WTC11 (cell line): ENCODE results near the gene COL13A1. TPM values are rescaled to one million over a fixed set of nuclear protein-coding genes. Genes with fewer than 3 reads are reported as not detected.

Experiments used
- ATAC-seq: fragments of 200-7000 bp; cut with Tn5 transposase; 2 replicates; pipeline ENCODE4 v1.10.0; 2021; ENCODE audit warnings: mild to moderate bottlenecking, moderate library complexity
- CTCF ChIA-PET: fragments of 300-600 bp; sonication (Branson Sonifier 250); formaldehyde crosslinking; loops from one replicate; lab custom pipeline; 2021; ENCODE audit warnings: antibody characterized with exemption; lab: Charles Lee
- POLR2A ChIA-PET: fragments of 350-600 bp; sonication (Branson Sonifier 250); formaldehyde crosslinking; loops from one replicate; lab custom pipeline; 2021; ENCODE audit warnings: antibody characterized with exemption; lab: Charles Lee
- DNase-seq: peaks from one replicate; pipeline ENCODE4 v3.0.0; 2021; ENCODE audit warnings: low spot score
- H3K27ac Mint-ChIP-seq: 2 replicates; pipeline ENCODE4 v1.8.0; 2021; ENCODE audit warnings: mixed read lengths
- H3K27me3 Mint-ChIP-seq: 2 replicates; pipeline ENCODE4 v1.8.0; 2021; ENCODE audit warnings: low read depth, mild to moderate bottlenecking, moderate library complexity, mixed read lengths
- H3K36me3 Mint-ChIP-seq: 2 replicates; pipeline ENCODE4 v1.8.0; 2021; ENCODE audit warnings: mixed read lengths
- H3K4me1 Mint-ChIP-seq: 2 replicates; pipeline ENCODE4 v1.8.0; 2022; ENCODE audit warnings: mixed read lengths
- H3K4me3 Mint-ChIP-seq: 2 replicates; pipeline ENCODE4 v1.8.0; 2021; ENCODE audit warnings: mild to moderate bottlenecking, moderate library complexity, mixed read lengths
- H3K9me3 Mint-ChIP-seq: 2 replicates; pipeline ENCODE4 v1.8.0; 2021; ENCODE audit warnings: mixed read lengths
- AFF4 ChIP-seq: sonication (generic); formaldehyde crosslinking; IDR thresholded peaks from 2 replicates; pipeline ENCODE4 v1.8.1; 2023; ENCODE audit warnings: mild to moderate bottlenecking, missing genetic modification reagents, borderline replicate concordance
- ATF2 ChIP-seq: sonication (generic); formaldehyde crosslinking; IDR thresholded peaks from 2 replicates; pipeline ENCODE4 v1.8.1; 2022; ENCODE audit warnings: low read depth, missing genetic modification reagents, borderline replicate concordance
- EMX1 ChIP-seq: fragments of 250-450 bp; sonication (Bioruptor Pico); IDR thresholded peaks from 2 replicates; pipeline ENCODE4 v1.8.0; 2021; ENCODE audit warnings: mild to moderate bottlenecking
- FOXP1 ChIP-seq: sonication (generic); formaldehyde crosslinking; IDR thresholded peaks from 2 replicates; pipeline ENCODE4 v1.8.0; 2022; ENCODE audit warnings: missing genetic modification reagents, mild to moderate bottlenecking, moderate library complexity, borderline replicate concordance
- MAX ChIP-seq: sonication (generic); formaldehyde crosslinking; IDR thresholded peaks from 2 replicates; pipeline ENCODE4 v1.8.0; 2022; ENCODE audit warnings: mild to moderate bottlenecking, missing genetic modification reagents
- OVOL2 ChIP-seq: fragments of 250-450 bp; sonication (Bioruptor Pico); IDR thresholded peaks from 2 replicates; pipeline ENCODE4 v1.9.0; 2021; ENCODE audit warnings: mild to moderate bottlenecking, borderline replicate concordance
- RORB ChIP-seq: fragments of 250-450 bp; sonication (Bioruptor Pico); IDR thresholded peaks from 2 replicates; pipeline ENCODE4 v1.9.0; 2021; ENCODE audit warnings: mild to moderate bottlenecking
- ZNF138 ChIP-seq: sonication (generic); formaldehyde crosslinking; conservative IDR thresholded peaks from 2 replicates; pipeline ENCODE4 v1.8.1; 2022; ENCODE audit warnings: mild to moderate bottlenecking, moderate library complexity, missing genetic modification reagents
- ZNF232 ChIP-seq: sonication (generic); formaldehyde crosslinking; IDR thresholded peaks from 2 replicates; pipeline ENCODE4 v1.8.0; 2022; ENCODE audit warnings: mild to moderate bottlenecking, missing genetic modification reagents
- ZNF263 ChIP-seq: sonication (generic); formaldehyde crosslinking; IDR thresholded peaks from 2 replicates; pipeline ENCODE4 v1.8.1; 2022; ENCODE audit warnings: low read depth, mild to moderate bottlenecking, moderate library complexity, missing genetic modification reagents
- total RNA-seq: library from RNA; stranded (reverse); gene quantifications from 3 replicates; pipeline ENCODE4 v1.2.3, GENCODE V29; 2021
- TF ChIP-seq, protein P1 (sequence below): fragments of 250-450 bp; sonication (Bioruptor Pico); IDR thresholded peaks from 2 replicates; pipeline ENCODE4 v1.9.0; 2021; ENCODE audit warnings: moderate library complexity, mild to moderate bottlenecking, inconsistent platforms, borderline replicate concordance
- TF ChIP-seq, protein P2 (sequence below): sonication (generic); formaldehyde crosslinking; conservative IDR thresholded peaks from 2 replicates; pipeline ENCODE4 v1.8.1; 2023; ENCODE audit warnings: mild to moderate bottlenecking, low read depth, missing genetic modification reagents, moderate library complexity
- TF ChIP-seq, protein P3 (sequence below): sonication (generic); formaldehyde crosslinking; IDR thresholded peaks from 2 replicates; pipeline ENCODE4 v1.8.0; 2023; ENCODE audit warnings: missing genetic modification reagents, mild to moderate bottlenecking, borderline replicate concordance
- TF ChIP-seq, protein P4 (sequence below): sonication (generic); formaldehyde crosslinking; IDR thresholded peaks from 2 replicates; pipeline ENCODE4 v1.8.1; 2023; ENCODE audit warnings: mild to moderate bottlenecking, missing genetic modification reagents
- TF ChIP-seq, protein P5 (sequence below): fragments of 250-450 bp; sonication (Bioruptor Pico); conservative IDR thresholded peaks from 2 replicates; pipeline ENCODE4 v1.9.0; 2021; ENCODE audit warnings: mild to moderate bottlenecking

COL13A1 gene
- total RNA-seq, 1 experiment from 2014 or later: 7.1 TPM

DNA sequence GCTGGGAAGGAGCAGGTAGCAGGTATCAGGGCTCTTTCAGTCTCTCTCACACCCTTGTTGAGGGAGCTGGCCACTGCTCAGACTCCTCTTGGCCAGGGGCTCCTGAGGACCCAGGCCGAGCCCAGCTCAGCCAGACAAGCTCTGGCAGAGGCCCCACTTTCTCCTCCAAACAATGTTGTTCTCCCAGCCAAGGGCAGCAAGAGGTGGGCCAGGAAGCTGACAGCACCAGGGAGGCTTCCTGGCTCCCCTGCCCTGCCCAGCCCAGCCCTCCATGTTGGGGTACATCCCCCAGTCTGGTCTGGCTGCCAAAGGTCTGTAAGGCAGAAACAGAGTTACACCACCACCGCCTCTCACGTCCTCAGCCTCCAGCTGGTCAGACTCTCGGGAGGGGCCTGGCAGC, 33.9 kb upstream of the COL13A1 start:
- H3K27me3 Mint-ChIP-seq: peaks cover 9% of the 10 kb centered on the region; the same call in 1 of the 2 replicates
- H3K9me3 Mint-ChIP-seq: no peaks in the 10 kb centered on the region
- H3K4me1 Mint-ChIP-seq: peaks cover 12% of the 10 kb centered on the region
- H3K4me3 Mint-ChIP-seq: no peak overlapping the region
- no peak overlapping the region for H3K27ac Mint-ChIP-seq
- DNase-seq: no peak
- no peak for ATAC-seq
- H3K36me3 Mint-ChIP-seq: no peaks in the 10 kb centered on the region
- TF ChIP-seq FOXP1 (CRISPR knock-in tag) (no peak), ZNF232 (CRISPR knock-in tag) (no peak), OVOL2 (CRISPR knock-in tag) (no peak), ATF2 (no peak), RORB (CRISPR knock-in tag) (no peak), MAX (CRISPR knock-in tag) (no peak)
- ChIA-PET CTCF (interaction anchor here (0.8 to 6.6 kb wide), 7 partner anchors 9 to 190 kb away, joined by 3 to 58 read pairs (median 4); no protein-coding TSS in a partner anchor), POLR2A (no interaction called here)

DNA sequence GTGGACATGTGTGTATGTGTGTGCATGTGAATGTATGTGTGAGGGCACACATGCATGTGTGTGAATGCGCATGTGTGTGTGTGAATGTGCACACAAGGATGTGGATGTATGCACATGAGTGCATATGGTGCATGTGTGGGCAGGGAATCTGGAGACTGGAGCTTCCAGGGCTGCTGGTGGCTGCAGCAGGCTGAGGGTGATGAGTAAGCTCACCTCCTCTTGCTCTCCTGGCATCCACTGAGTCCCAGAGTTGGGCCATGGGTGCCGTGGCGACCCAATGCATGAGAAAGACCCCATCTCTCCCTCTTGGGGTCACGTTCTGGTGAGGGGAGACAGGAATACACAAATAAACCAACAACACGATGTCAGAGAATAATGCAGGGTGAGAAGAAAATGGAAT, 33.3 kb upstream of the COL13A1 start:
- Mint-ChIP-seq H3K36me3 (no peaks in the 10 kb centered on the region), H3K27ac (no peak overlapping the region), H3K9me3 (peaks cover 6% of the 10 kb centered on the region), H3K4me3 (no peak overlapping the region), H3K27me3 (peaks cover 9% of the 10 kb centered on the region), H3K4me1 (peaks cover 12% of the 10 kb centered on the region)
- no peak for DNase-seq
- ATAC-seq: no peak
- CTCF ChIA-PET: interaction anchor here (0.8 to 6.6 kb wide), 5 partner anchors 10 to 190 kb away, joined by 3 to 58 read pairs (median 6); no protein-coding TSS in a partner anchor
- POLR2A ChIA-PET: no interaction called here
- TF ChIP-seq, protein P1, sequence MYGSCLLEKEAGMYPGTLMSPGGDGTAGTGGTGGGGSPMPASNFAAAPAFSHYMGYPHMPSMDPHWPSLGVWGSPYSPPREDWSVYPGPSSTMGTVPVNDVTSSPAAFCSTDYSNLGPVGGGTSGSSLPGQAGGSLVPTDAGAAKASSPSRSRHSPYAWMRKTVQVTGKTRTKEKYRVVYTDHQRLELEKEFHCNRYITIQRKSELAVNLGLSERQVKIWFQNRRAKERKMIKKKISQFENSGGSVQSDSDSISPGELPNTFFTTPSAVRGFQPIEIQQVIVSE (CRISPR knock-in tag): no peak
- TF ChIP-seq ZNF263 (CRISPR knock-in tag) (no peak), EMX1 (no peak), AFF4 (CRISPR knock-in tag) (no peak), ZNF138 (CRISPR knock-in tag) (no peak)
- TF ChIP-seq, protein P2, sequence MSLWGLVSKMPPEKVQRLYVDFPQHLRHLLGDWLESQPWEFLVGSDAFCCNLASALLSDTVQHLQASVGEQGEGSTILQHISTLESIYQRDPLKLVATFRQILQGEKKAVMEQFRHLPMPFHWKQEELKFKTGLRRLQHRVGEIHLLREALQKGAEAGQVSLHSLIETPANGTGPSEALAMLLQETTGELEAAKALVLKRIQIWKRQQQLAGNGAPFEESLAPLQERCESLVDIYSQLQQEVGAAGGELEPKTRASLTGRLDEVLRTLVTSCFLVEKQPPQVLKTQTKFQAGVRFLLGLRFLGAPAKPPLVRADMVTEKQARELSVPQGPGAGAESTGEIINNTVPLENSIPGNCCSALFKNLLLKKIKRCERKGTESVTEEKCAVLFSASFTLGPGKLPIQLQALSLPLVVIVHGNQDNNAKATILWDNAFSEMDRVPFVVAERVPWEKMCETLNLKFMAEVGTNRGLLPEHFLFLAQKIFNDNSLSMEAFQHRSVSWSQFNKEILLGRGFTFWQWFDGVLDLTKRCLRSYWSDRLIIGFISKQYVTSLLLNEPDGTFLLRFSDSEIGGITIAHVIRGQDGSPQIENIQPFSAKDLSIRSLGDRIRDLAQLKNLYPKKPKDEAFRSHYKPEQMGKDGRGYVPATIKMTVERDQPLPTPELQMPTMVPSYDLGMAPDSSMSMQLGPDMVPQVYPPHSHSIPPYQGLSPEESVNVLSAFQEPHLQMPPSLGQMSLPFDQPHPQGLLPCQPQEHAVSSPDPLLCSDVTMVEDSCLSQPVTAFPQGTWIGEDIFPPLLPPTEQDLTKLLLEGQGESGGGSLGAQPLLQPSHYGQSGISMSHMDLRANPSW: no peak
- TF ChIP-seq, protein P3, sequence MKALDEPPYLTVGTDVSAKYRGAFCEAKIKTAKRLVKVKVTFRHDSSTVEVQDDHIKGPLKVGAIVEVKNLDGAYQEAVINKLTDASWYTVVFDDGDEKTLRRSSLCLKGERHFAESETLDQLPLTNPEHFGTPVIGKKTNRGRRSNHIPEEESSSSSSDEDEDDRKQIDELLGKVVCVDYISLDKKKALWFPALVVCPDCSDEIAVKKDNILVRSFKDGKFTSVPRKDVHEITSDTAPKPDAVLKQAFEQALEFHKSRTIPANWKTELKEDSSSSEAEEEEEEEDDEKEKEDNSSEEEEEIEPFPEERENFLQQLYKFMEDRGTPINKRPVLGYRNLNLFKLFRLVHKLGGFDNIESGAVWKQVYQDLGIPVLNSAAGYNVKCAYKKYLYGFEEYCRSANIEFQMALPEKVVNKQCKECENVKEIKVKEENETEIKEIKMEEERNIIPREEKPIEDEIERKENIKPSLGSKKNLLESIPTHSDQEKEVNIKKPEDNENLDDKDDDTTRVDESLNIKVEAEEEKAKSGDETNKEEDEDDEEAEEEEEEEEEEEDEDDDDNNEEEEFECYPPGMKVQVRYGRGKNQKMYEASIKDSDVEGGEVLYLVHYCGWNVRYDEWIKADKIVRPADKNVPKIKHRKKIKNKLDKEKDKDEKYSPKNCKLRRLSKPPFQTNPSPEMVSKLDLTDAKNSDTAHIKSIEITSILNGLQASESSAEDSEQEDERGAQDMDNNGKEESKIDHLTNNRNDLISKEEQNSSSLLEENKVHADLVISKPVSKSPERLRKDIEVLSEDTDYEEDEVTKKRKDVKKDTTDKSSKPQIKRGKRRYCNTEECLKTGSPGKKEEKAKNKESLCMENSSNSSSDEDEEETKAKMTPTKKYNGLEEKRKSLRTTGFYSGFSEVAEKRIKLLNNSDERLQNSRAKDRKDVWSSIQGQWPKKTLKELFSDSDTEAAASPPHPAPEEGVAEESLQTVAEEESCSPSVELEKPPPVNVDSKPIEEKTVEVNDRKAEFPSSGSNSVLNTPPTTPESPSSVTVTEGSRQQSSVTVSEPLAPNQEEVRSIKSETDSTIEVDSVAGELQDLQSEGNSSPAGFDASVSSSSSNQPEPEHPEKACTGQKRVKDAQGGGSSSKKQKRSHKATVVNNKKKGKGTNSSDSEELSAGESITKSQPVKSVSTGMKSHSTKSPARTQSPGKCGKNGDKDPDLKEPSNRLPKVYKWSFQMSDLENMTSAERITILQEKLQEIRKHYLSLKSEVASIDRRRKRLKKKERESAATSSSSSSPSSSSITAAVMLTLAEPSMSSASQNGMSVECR (CRISPR knock-in tag): no peak
- TF ChIP-seq, protein P4, sequence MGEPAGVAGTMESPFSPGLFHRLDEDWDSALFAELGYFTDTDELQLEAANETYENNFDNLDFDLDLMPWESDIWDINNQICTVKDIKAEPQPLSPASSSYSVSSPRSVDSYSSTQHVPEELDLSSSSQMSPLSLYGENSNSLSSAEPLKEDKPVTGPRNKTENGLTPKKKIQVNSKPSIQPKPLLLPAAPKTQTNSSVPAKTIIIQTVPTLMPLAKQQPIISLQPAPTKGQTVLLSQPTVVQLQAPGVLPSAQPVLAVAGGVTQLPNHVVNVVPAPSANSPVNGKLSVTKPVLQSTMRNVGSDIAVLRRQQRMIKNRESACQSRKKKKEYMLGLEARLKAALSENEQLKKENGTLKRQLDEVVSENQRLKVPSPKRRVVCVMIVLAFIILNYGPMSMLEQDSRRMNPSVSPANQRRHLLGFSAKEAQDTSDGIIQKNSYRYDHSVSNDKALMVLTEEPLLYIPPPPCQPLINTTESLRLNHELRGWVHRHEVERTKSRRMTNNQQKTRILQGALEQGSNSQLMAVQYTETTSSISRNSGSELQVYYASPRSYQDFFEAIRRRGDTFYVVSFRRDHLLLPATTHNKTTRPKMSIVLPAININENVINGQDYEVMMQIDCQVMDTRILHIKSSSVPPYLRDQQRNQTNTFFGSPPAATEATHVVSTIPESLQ (CRISPR knock-in tag): no peak
- TF ChIP-seq, protein P5, sequence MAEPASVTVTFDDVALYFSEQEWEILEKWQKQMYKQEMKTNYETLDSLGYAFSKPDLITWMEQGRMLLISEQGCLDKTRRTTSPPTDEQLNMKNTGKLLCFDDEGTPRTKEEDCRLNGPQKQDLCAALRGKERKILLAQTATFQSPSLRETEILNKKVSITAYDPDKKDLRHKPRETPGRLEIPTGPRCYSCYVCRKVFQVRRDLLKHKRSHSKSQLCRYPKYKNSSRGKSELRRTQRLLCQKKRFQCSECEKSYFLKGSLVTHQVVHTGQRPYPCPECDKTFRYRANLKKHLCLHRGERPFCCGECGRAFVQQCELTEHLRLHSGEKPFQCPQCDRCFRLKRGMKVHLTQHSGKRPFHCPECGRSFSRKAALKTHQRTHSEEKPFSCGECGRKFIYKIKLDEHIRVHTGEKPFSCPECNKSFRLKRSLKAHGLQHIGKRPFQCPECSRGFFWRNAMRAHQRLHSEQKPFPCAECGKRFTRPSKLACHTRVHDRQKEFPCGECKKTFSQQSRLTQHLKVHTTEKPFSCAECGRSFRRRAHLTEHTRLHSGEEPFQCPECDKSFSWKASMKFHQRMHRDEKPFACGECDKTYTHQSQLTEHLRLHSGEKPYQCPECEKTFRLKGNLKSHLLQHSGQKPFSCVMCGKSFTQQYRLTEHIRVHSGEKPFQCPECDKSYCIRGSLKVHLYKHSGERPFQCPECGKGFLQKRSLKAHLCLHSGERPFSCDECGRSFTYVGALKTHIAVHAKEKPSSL (CRISPR knock-in tag): no peak
